Measurements from ENCODE around the gene NTHL1. TPM values are rescaled to one million over a fixed set of nuclear protein-coding genes. Genes with fewer than 3 reads are reported as not detected.
A peak's percentile ranks its signal among the peaks of the same experiment; 100 is the strongest.

The NTHL1 gene
- total RNA-seq, 1 experiment from 2014 or later: 32.8 TPM

- BruUV-seq (replicated peaks): no TSS peak
- TF ChIP-seq CTCF (IDR thresholded peaks at IDR 0.05; ENCODE audit: unreplicated experiment): no peak
- Mint-ChIP-seq H3K9me3 (ENCODE audit: low read depth, unreplicated experiment) (no peaks in the 10 kb centered on the region), H3K27me3 (ENCODE audit: unreplicated experiment) (no peaks in the 10 kb centered on the region), H3K27ac (ENCODE audit: unreplicated experiment) (no peak overlapping the region), H3K4me1 (ENCODE audit: low read depth, unreplicated experiment) (peaks cover 1% of the 10 kb centered on the region), H3K36me3 (ENCODE audit: insufficient read depth, unreplicated experiment) (peaks cover 53% of the 10 kb centered on the region), H3K4me3 (ENCODE audit: low read depth, unreplicated experiment) (no peak overlapping the region)
- intact Hi-C loops (cut with micrococcal nuclease; ENCODE audit: unreplicated experiment): no loop called here
- CTCF ChIA-PET: no interaction called here
- DNase-seq: no peak
Measured at GRCh38 chr16:2053897-2054296, 6.3 kb upstream of the NTHL1 start.

- no peaks in the 10 kb centered on the region for H3K9me3 Mint-ChIP-seq (ENCODE audit: low read depth, unreplicated experiment)
- no peak overlapping the region for H3K27ac Mint-ChIP-seq (ENCODE audit: unreplicated experiment)
- TF ChIP-seq CTCF (IDR thresholded peaks at IDR 0.05; ENCODE audit: unreplicated experiment): no peak
- intact Hi-C loops (cut with micrococcal nuclease; ENCODE audit: unreplicated experiment): no loop called here
- peaks cover 54% of the 10 kb centered on the region for H3K36me3 Mint-ChIP-seq (ENCODE audit: insufficient read depth, unreplicated experiment)
- CTCF ChIA-PET: interaction anchor here (0.6 to 1.0 kb wide), 2 partner anchors 88 to 1213 kb away, joined by 3 read pairs; no protein-coding TSS in a partner anchor
- no peaks in the 10 kb centered on the region for H3K27me3 Mint-ChIP-seq (ENCODE audit: unreplicated experiment)
- H3K4me1 Mint-ChIP-seq (ENCODE audit: low read depth, unreplicated experiment): peaks cover 7% of the 10 kb centered on the region
- DNase-seq: no peak
- no TSS peak for BruUV-seq (replicated peaks)
- H3K4me3 Mint-ChIP-seq (ENCODE audit: low read depth, unreplicated experiment): no peak overlapping the region
Measured at GRCh38 chr16:2053211-2053610, 5.6 kb upstream of the NTHL1 start.

- Mint-ChIP-seq H3K27ac (ENCODE audit: unreplicated experiment) (peak overlapping the region; percentile 36), H3K9me3 (ENCODE audit: low read depth, unreplicated experiment) (no peaks in the 10 kb centered on the region), H3K4me3 (ENCODE audit: low read depth, unreplicated experiment) (peak overlapping the region; percentile 75), H3K27me3 (ENCODE audit: unreplicated experiment) (no peaks in the 10 kb centered on the region), H3K4me1 (ENCODE audit: low read depth, unreplicated experiment) (peaks cover 24% of the 10 kb centered on the region), H3K36me3 (ENCODE audit: insufficient read depth, unreplicated experiment) (peaks cover 48% of the 10 kb centered on the region)
- DNase-seq: no peak
- BruUV-seq (replicated peaks): no TSS peak
- intact Hi-C loops (cut with micrococcal nuclease; ENCODE audit: unreplicated experiment): no loop called here
- CTCF ChIA-PET: interaction anchor here (0.6 to 1.3 kb wide), 9 partner anchors 9 to 851 kb away, joined by 3 to 7 read pairs (median 3); partner anchors contain the start of gene TRAF7
- TF ChIP-seq CTCF (IDR thresholded peaks at IDR 0.05; ENCODE audit: unreplicated experiment): no peak
Measured at GRCh38 chr16:2048116-2048543, 496 bp upstream of the NTHL1 start.

GRCh38 chr16:2046893-2047329, 723 bp downstream of the NTHL1 start:
- intact Hi-C loops (cut with micrococcal nuclease; ENCODE audit: unreplicated experiment): no loop called here
- CTCF ChIA-PET: interaction anchor here (1.2 kb wide), 2 partner anchors 19 to 74 kb away, joined by 4 read pairs; no protein-coding TSS in a partner anchor
- BruUV-seq (replicated peaks): no TSS peak
- peaks cover 48% of the 10 kb centered on the region for H3K36me3 Mint-ChIP-seq (ENCODE audit: insufficient read depth, unreplicated experiment)
- H3K9me3 Mint-ChIP-seq (ENCODE audit: low read depth, unreplicated experiment): no peaks in the 10 kb centered on the region
- H3K27me3 Mint-ChIP-seq (ENCODE audit: unreplicated experiment): no peaks in the 10 kb centered on the region
- peaks cover 27% of the 10 kb centered on the region for H3K4me1 Mint-ChIP-seq (ENCODE audit: low read depth, unreplicated experiment)
- DNase-seq: no peak
- peak overlapping the region; percentile 75 for H3K4me3 Mint-ChIP-seq (ENCODE audit: low read depth, unreplicated experiment)
- TF ChIP-seq CTCF (IDR thresholded peaks at IDR 0.05; ENCODE audit: unreplicated experiment): no peak
- peak overlapping the region; percentile 11 for H3K27ac Mint-ChIP-seq (ENCODE audit: unreplicated experiment)
